MM.1S (cell line): ENCODE results near the gene HYAL3.
A peak's percentile ranks its signal among the peaks of the same experiment; 100 is the strongest.

Source experiments
- DNase-seq: peaks from one replicate; pipeline ENCODE4 v3.0.0-alpha.2; 2015
- H2AFZ ChIP-seq: fragments of 300-600 bp; sonication (generic); 2 replicates; pipeline ENCODE4 v1.6.0; 2016; ENCODE audit warnings: antibody characterized with exemption, low read length
- H3F3A ChIP-seq: fragments of 300-600 bp; sonication (generic); 2 replicates; pipeline ENCODE4 v1.6.1; 2016; ENCODE audit warnings: mild to moderate bottlenecking, antibody characterized with exemption, low read length, moderate library complexity, mixed read lengths; ENCODE audit not compliant: insufficient read depth
- H3K27ac ChIP-seq: fragments of 300-600 bp; sonication (generic); 2 replicates; pipeline ENCODE4 v1.5.1; 2016; ENCODE audit warnings: mild to moderate bottlenecking, low read length
- H3K27me3 ChIP-seq: fragments of 300-600 bp; sonication (generic); replicated peaks from 2 replicates; pipeline ENCODE4 v1.6.0; 2016; ENCODE audit warnings: low read length; ENCODE audit not compliant: insufficient read depth
- H3K36me3 ChIP-seq: fragments of 300-600 bp; sonication (generic); replicated peaks from 2 replicates; pipeline ENCODE4 v1.6.1; 2016; ENCODE audit warnings: mild to moderate bottlenecking, low read length, mixed read lengths; ENCODE audit not compliant: insufficient read depth
- H3K4me1 ChIP-seq: fragments of 300-600 bp; sonication (generic); 2 replicates; pipeline ENCODE4 v1.6.1; 2016; ENCODE audit warnings: low read length, mixed read lengths
- H3K4me2 ChIP-seq: fragments of 300-600 bp; sonication (generic); 2 replicates; pipeline ENCODE4 v1.6.0; 2016; ENCODE audit warnings: low read depth, low read length
- H3K4me3 ChIP-seq: fragments of 300-600 bp; sonication (generic); 2 replicates; pipeline ENCODE4 v1.5.1; 2016; ENCODE audit warnings: low read length, mixed read lengths
- H3K79me2 ChIP-seq: fragments of 300-600 bp; sonication (generic); 2 replicates; pipeline ENCODE4 v1.6.1; 2016; ENCODE audit warnings: mixed run types, low read length, mixed read lengths
- H3K9ac ChIP-seq: fragments of 300-600 bp; sonication (generic); 2 replicates; pipeline ENCODE4 v1.6.1; 2016; ENCODE audit warnings: low read length, mixed read lengths
- H3K9me2 ChIP-seq: fragments of 300-600 bp; sonication (generic); replicated peaks from 2 replicates; pipeline ENCODE4 v1.6.1; 2016; ENCODE audit warnings: mild to moderate bottlenecking, low read length, mixed read lengths; ENCODE audit not compliant: insufficient read depth
- H3K9me3 ChIP-seq: fragments of 300-600 bp; sonication (generic); replicated peaks from 2 replicates; pipeline ENCODE4 v1.6.1; 2016; ENCODE audit warnings: mild to moderate bottlenecking, low read length, mixed read lengths; ENCODE audit not compliant: insufficient read depth
- H4K20me1 ChIP-seq: fragments of 300-600 bp; sonication (generic); 2 replicates; pipeline ENCODE4 v1.6.1; 2016; ENCODE audit warnings: mild to moderate bottlenecking, low read length, moderate library complexity, mixed read lengths; ENCODE audit not compliant: insufficient read depth
- CTCF ChIP-seq: fragments of 300-600 bp; sonication (generic); IDR thresholded peaks from 2 replicates; pipeline ENCODE4 v1.5.1; 2016; ENCODE audit warnings: antibody characterized with exemption, low read length, mixed read lengths
- EZH2 ChIP-seq: fragments of 300-600 bp; sonication (generic); optimal IDR thresholded peaks from 2 replicates; pipeline ENCODE3; 2017; ENCODE audit warnings: low read depth, mild to moderate bottlenecking, antibody characterized with exemption, low read length, mixed read lengths
- EZH2phosphoT487 ChIP-seq: fragments of 300-600 bp; sonication (generic); IDR thresholded peaks from 2 replicates; pipeline ENCODE4 v1.6.1; 2018; ENCODE audit warnings: antibody characterized with exemption, low read length

HYAL3 gene

DNA sequence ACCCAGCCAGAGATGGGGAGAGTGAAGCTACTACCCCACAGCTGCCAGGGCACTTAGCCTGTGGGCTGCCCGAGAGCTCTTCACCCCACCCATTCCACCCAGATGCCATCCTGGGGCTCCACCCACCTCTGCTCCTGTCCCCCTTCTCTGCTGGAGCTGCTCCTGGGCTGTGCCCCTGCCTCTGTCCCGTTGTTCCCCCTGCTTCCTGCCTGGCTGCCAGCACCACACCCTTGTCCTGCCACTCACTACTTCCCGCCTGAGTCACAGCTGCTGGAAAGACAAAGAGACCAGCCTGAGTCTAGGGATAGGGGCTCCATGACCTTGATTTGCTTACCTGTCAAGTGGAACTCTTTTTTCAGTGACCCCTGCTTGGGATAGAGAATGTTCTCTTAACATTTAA lies 50.8 kb downstream of the HYAL3 start:
- Histone ChIP-seq H3K9me2 (no peaks in the 10 kb centered on the region), H4K20me1 (peaks cover 9% of the 10 kb centered on the region; the same call in 1 of the 2 replicates), H3K4me3 (no peak overlapping the region), H3K9me3 (no peaks in the 10 kb centered on the region), H3K27ac (no peak overlapping the region), H3K27me3 (no peaks in the 10 kb centered on the region), H3K9ac (no peak overlapping the region), H3K4me2 (no peak overlapping the region), H3K4me1 (peaks cover 13% of the 10 kb centered on the region), H3F3A (peaks cover 21% of the 10 kb centered on the region), H3K36me3 (no peaks in the 10 kb centered on the region), H2AFZ (no peak overlapping the region), H3K79me2 (peaks cover 83% of the 10 kb centered on the region)
- no peak for TF ChIP-seq CTCF
- no peak for TF ChIP-seq EZH2
- no peak for TF ChIP-seq EZH2phosphoT487
- no peak for DNase-seq

GRCh38 chr3:50246517-50246954 lies 52.7 kb downstream of the HYAL3 start:
- peak; percentile 85 for DNase-seq
- peaks cover 21% of the 10 kb centered on the region for H3F3A ChIP-seq
- peak overlapping the region; percentile 81 for H3K27ac ChIP-seq
- H3K9ac ChIP-seq: peak overlapping the region; percentile 47; the same call in 1 of the 2 replicates
- no peaks in the 10 kb centered on the region for H3K27me3 ChIP-seq
- peak overlapping the region; percentile 74 for H3K4me2 ChIP-seq
- peak overlapping the region; percentile 12 for H2AFZ ChIP-seq
- peaks cover 94% of the 10 kb centered on the region for H3K79me2 ChIP-seq
- TF ChIP-seq EZH2phosphoT487 (no peak), CTCF (no peak), EZH2 (no peak)
- H3K4me3 ChIP-seq: peak overlapping the region; percentile 52
- H4K20me1 ChIP-seq: peaks cover 9% of the 10 kb centered on the region; the same call in 1 of the 2 replicates
- H3K4me1 ChIP-seq: peaks cover 13% of the 10 kb centered on the region
- no peaks in the 10 kb centered on the region for H3K36me3 ChIP-seq
- no peaks in the 10 kb centered on the region for H3K9me3 ChIP-seq
- no peaks in the 10 kb centered on the region for H3K9me2 ChIP-seq

DNA sequence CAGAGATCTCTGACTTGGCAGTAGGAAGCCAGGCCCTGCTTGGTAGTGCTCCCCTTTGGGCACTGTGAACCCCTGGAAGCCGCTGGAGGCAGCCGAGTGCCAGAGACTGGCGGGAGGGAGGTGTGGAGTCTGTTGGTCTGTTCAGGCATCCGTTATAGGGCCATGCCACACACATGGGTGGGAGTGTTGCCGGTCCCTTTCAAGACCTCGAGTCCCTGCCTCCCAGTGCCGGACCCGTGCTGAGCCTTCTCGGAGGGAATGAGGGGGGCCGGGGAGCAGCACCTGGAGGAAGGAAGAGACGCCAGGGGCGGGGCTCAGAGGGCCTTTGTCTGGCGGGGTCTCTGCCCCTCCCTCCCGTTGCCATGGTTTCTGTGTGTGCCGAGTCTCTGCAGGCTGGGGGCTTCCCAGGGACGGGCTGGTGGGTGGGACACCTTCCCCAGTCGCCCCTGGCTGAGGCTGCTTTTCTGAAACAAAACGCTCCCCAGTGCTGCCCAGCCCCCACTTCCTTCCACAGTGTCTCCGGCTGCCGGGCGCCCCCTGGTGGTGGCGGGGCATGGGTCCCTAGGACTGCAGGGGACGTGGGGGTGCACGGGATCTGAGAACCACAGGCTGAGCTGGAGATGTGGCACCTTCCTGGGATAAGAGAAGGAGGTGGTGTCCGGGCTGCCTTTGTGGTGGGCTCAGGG lies 53.2 kb downstream of the HYAL3 start:
- Histone ChIP-seq H3K79me2 (peaks cover 94% of the 10 kb centered on the region), H3K27ac (peak overlapping the region; percentile 81), H3F3A (peaks cover 21% of the 10 kb centered on the region), H3K27me3 (no peaks in the 10 kb centered on the region), H3K4me1 (peaks cover 13% of the 10 kb centered on the region), H3K9me3 (no peaks in the 10 kb centered on the region), H3K4me2 (peak overlapping the region; percentile 74), H3K9ac (peak overlapping the region; percentile 47; the same call in 1 of the 2 replicates), H3K4me3 (peak overlapping the region; percentile 52), H4K20me1 (peaks cover 9% of the 10 kb centered on the region; the same call in 1 of the 2 replicates), H3K36me3 (no peaks in the 10 kb centered on the region), H3K9me2 (no peaks in the 10 kb centered on the region), H2AFZ (peak overlapping the region; percentile 12)
- peak; percentile 85 for DNase-seq
- TF ChIP-seq EZH2: no peak
- peak; percentile 93 for TF ChIP-seq CTCF
- TF ChIP-seq EZH2phosphoT487: no peak
